PC-3 (cell line): Measurements from ENCODE around the gene VAV3. TPM values are rescaled to one million over a fixed set of nuclear protein-coding genes. Genes with fewer than 3 reads are reported as not detected.
A peak's percentile ranks its signal among the peaks of the same experiment; 100 is the strongest.

ENCODE experiments used
- ATAC-seq: fragments of 200-7000 bp; cut with Tn5 transposase; 2 replicates; pipeline ENCODE4 v1.9.1; 2020; ENCODE audit warnings: mild to moderate bottlenecking, moderate library complexity
- BruUV-seq: library from RNA; stranded (reverse); fragments of 400-500 nt; replicated peaks from 2 replicates; lab custom pipeline; 2021; lab: Mats Ljungman, UMichigan
- CTCF ChIA-PET: fragments of 300-600 bp; sonication (Branson Sonifier 250); formaldehyde crosslinking; loops from one replicate; lab custom pipeline; 2022; ENCODE audit warnings: antibody characterized with exemption; lab: Charles Lee
- POLR2A ChIA-PET: fragments of 300-600 bp; sonication (Branson Sonifier 250); formaldehyde crosslinking; loops from one replicate; lab custom pipeline; 2022; ENCODE audit warnings: antibody characterized with exemption; ENCODE audit not compliant: unreplicated experiment; lab: Charles Lee
- DNase-seq: peaks from one replicate; pipeline ENCODE4 v3.0.0-alpha.2; 2015
- H2AFZ ChIP-seq: fragments of 300-600 bp; sonication (generic); 2 replicates; pipeline ENCODE4 v1.6.0; 2016; ENCODE audit warnings: antibody characterized with exemption, low read length
- H3F3A ChIP-seq: fragments of 300-600 bp; sonication (generic); one replicate; pipeline ENCODE4 v1.6.0; 2017; ENCODE audit warnings: antibody characterized with exemption, low read length, control low read depth, mild to moderate bottlenecking; ENCODE audit not compliant: unreplicated experiment
- H3K27ac ChIP-seq: fragments of 300-600 bp; sonication (generic); 2 replicates; pipeline ENCODE4 v1.5.1; 2016; ENCODE audit warnings: mild to moderate bottlenecking, low read length
- H3K27me3 ChIP-seq: fragments of 300-600 bp; sonication (generic); 2 replicates; pipeline ENCODE4 v1.6.1; 2016; ENCODE audit warnings: low read length, mixed read lengths
- H3K36me3 ChIP-seq: fragments of 300-600 bp; sonication (generic); 2 replicates; pipeline ENCODE4 v1.6.1; 2016; ENCODE audit warnings: low read depth, mixed run types, low read length, mixed read lengths
- H3K4me1 ChIP-seq: fragments of 300-600 bp; sonication (generic); 2 replicates; pipeline ENCODE4 v1.5.1; 2016; ENCODE audit warnings: low read length; ENCODE audit not compliant: insufficient read depth
- H3K4me2 ChIP-seq: fragments of 300-600 bp; sonication (generic); 2 replicates; pipeline ENCODE4 v1.6.0; 2016; ENCODE audit warnings: low read length
- H3K4me3 ChIP-seq: fragments of 300-600 bp; sonication (generic); 2 replicates; pipeline ENCODE4 v1.5.1; 2016; ENCODE audit warnings: mild to moderate bottlenecking, low read length, mixed read lengths
- H3K79me2 ChIP-seq: fragments of 300-600 bp; sonication (generic); 2 replicates; pipeline ENCODE4 v1.6.1; 2017; ENCODE audit warnings: low read length, mixed read lengths
- H3K9ac ChIP-seq: fragments of 300-600 bp; sonication (generic); 2 replicates; pipeline ENCODE4 v1.6.0; 2016; ENCODE audit warnings: mild to moderate bottlenecking, low read length
- H3K9me2 ChIP-seq: fragments of 300-600 bp; sonication (generic); replicated peaks from 2 replicates; pipeline ENCODE4 v1.6.1; 2016; ENCODE audit warnings: mixed run types, low read length, mixed read lengths
- H3K9me3 ChIP-seq: fragments of 300-600 bp; sonication (generic); 2 replicates; pipeline ENCODE4 v1.6.1; 2016; ENCODE audit warnings: low read length, mixed read lengths
- H4K20me1 ChIP-seq: fragments of 300-600 bp; sonication (generic); 2 replicates; pipeline ENCODE4 v1.6.1; 2016; ENCODE audit warnings: low read length, mixed read lengths
- CTCF ChIP-seq: fragments of 300-600 bp; sonication (generic); conservative IDR thresholded peaks from 2 replicates; pipeline ENCODE4 v1.5.1; 2017; ENCODE audit warnings: antibody characterized with exemption, low read depth, mild to moderate bottlenecking, low read length
- EZH2 ChIP-seq: fragments of 300-600 bp; sonication (generic); IDR thresholded peaks from one replicate; pipeline ENCODE4 v1.6.1; 2017; ENCODE audit warnings: antibody characterized with exemption, mild to moderate bottlenecking, low read length; ENCODE audit not compliant: unreplicated experiment
- EZH2phosphoT487 ChIP-seq: fragments of 300-600 bp; sonication (generic); IDR thresholded peaks from 2 replicates; pipeline ENCODE4 v1.6.1; 2018; ENCODE audit warnings: mild to moderate bottlenecking, antibody characterized with exemption, low read length, borderline replicate concordance
- intact Hi-C: fragments of 100-400 bp; cut with micrococcal nuclease; formaldehyde crosslinking; loops from 2 replicates; pipeline ENCODE4 v1.9.0; 2023
- total RNA-seq: library from RNA; depleted of rRNA; stranded (reverse); fragments of >200 nt; gene quantifications from 2 replicates; pipeline ENCODE4 v1.2.3, GENCODE V29; 2014

The VAV3 gene
- total RNA-seq, 1 experiment from 2014 or later, result 0.73 TPM

GRCh38 chr1:107623431-107623830 lies 341.5 kb downstream of the VAV3 start:
- Histone ChIP-seq H3K9me2 (no peaks in the 10 kb centered on the region), H3K4me3 (no peak overlapping the region), H3K79me2 (no peaks in the 10 kb centered on the region), H3K9me3 (no peaks in the 10 kb centered on the region), H3K27me3 (no peaks in the 10 kb centered on the region), H3K4me2 (no peak overlapping the region), H4K20me1 (no peaks in the 10 kb centered on the region), H3K4me1 (no peaks in the 10 kb centered on the region), H3K27ac (no peak overlapping the region), H2AFZ (no peak overlapping the region), H3K9ac (no peak overlapping the region), H3F3A (no peaks in the 10 kb centered on the region), H3K36me3 (no peaks in the 10 kb centered on the region)
- intact Hi-C loops, result no loop called here
- TF ChIP-seq EZH2phosphoT487 (no peak), CTCF (no peak), EZH2 (no peak)
- POLR2A ChIA-PET, result no interaction called here
- ATAC-seq (no peak), DNase-seq (peak; percentile 39)
- CTCF ChIA-PET, result no interaction called here
- BruUV-seq, result no TSS peak

- CTCF ChIA-PET, result no interaction called here
- Histone ChIP-seq H4K20me1 (no peaks in the 10 kb centered on the region), H3K4me3 (no peak overlapping the region), H3K27ac (no peak overlapping the region), H3K4me1 (no peaks in the 10 kb centered on the region), H3K9me2 (no peaks in the 10 kb centered on the region), H3K4me2 (no peak overlapping the region), H3K9me3 (no peaks in the 10 kb centered on the region), H3K27me3 (no peaks in the 10 kb centered on the region), H3K36me3 (no peaks in the 10 kb centered on the region), H3K79me2 (no peaks in the 10 kb centered on the region), H3F3A (no peaks in the 10 kb centered on the region), H3K9ac (no peak overlapping the region), H2AFZ (no peak overlapping the region)
- peak; percentile 27 for DNase-seq
- intact Hi-C loops, result no loop called here
- peak; percentile 37 for ATAC-seq
- POLR2A ChIA-PET, result no interaction called here
- TF ChIP-seq CTCF (no peak), EZH2phosphoT487 (no peak), EZH2 (no peak)
- BruUV-seq, result no TSS peak
These were observed 342.0 kb downstream of the VAV3 start for GRCh38 chr1:107622966-107623365.

GRCh38 chr1:107622535-107622934 lies 342.4 kb downstream of the VAV3 start:
- H3K36me3 ChIP-seq, result no peaks in the 10 kb centered on the region
- no peak overlapping the region for H2AFZ ChIP-seq
- H3K9me3 ChIP-seq, result no peaks in the 10 kb centered on the region
- intact Hi-C loops, result no loop called here
- ATAC-seq (no peak), DNase-seq (no peak)
- no peak overlapping the region for H3K4me3 ChIP-seq
- no peaks in the 10 kb centered on the region for H3K27me3 ChIP-seq
- ChIA-PET CTCF (no interaction called here), POLR2A (no interaction called here)
- no peak overlapping the region for H3K4me2 ChIP-seq
- no peak overlapping the region for H3K9ac ChIP-seq
- no TSS peak for BruUV-seq
- TF ChIP-seq CTCF (no peak), EZH2 (no peak), EZH2phosphoT487 (no peak)
- no peaks in the 10 kb centered on the region for H3K4me1 ChIP-seq
- H3K79me2 ChIP-seq, result no peaks in the 10 kb centered on the region
- H4K20me1 ChIP-seq, result no peaks in the 10 kb centered on the region
- no peak overlapping the region for H3K27ac ChIP-seq
- no peaks in the 10 kb centered on the region for H3F3A ChIP-seq
- H3K9me2 ChIP-seq, result no peaks in the 10 kb centered on the region
